Neural cell (in vitro differentiated cells): ENCODE results near the gene IL1RAP. TPM values are rescaled to one million over a fixed set of nuclear protein-coding genes. Genes with fewer than 3 reads are reported as not detected.
A peak's percentile ranks its signal among the peaks of the same experiment; 100 is the strongest.

Experiments
- H2AFZ ChIP-seq: fragments of 200-600, 300-800 bp; sonication (generic), shearing (Covaris generic); 2 replicates; pipeline ENCODE4 v1.6.0; 2014; ENCODE audit warnings: low read depth, mild to moderate bottlenecking, antibody characterized with exemption, low read length, moderate library complexity
- H3F3A ChIP-seq: fragments of 200-600 bp; shearing (Covaris generic); 2 replicates; pipeline ENCODE4 v1.6.1; 2016; ENCODE audit warnings: mild to moderate bottlenecking, moderate library complexity, mixed read lengths, antibody characterized with exemption, low read length; ENCODE audit not compliant: insufficient read depth, poor library complexity, severe bottlenecking
- H3K27ac ChIP-seq: fragments of 200-600, 300-800 bp; sonication (generic), shearing (Covaris generic); 2 replicates; pipeline ENCODE4 v1.5.1; 2014; ENCODE audit warnings: mild to moderate bottlenecking, low read length, moderate library complexity
- H3K27me3 ChIP-seq: fragments of 300-800, 200-600 bp; sonication (generic), shearing (Covaris generic); 2 replicates; pipeline ENCODE4 v1.6.0; 2014; ENCODE audit warnings: mild to moderate bottlenecking, low read depth, low read length, moderate library complexity; ENCODE audit not compliant: insufficient read depth
- H3K36me3 ChIP-seq: fragments of 300-800, 200-600 bp; sonication (generic), shearing (Covaris generic); 2 replicates; pipeline ENCODE4 v1.5.1; 2014; ENCODE audit warnings: mild to moderate bottlenecking, antibody characterized with exemption, low read length, moderate library complexity; ENCODE audit not compliant: insufficient read depth
- H3K4me2 ChIP-seq: fragments of 300-800, 200-600 bp; sonication (generic), shearing (Covaris generic); 2 replicates; pipeline ENCODE4 v1.6.0; 2014; ENCODE audit warnings: mild to moderate bottlenecking, low read length
- H3K4me3 ChIP-seq: fragments of 300-800, 200-600 bp; sonication (generic), shearing (Covaris generic); 2 replicates; pipeline ENCODE4 v1.5.1; 2014; ENCODE audit warnings: mild to moderate bottlenecking, low read length, moderate library complexity
- H3K79me2 ChIP-seq: fragments of 200-600 bp; shearing (Covaris generic); replicated peaks from 2 replicates; pipeline ENCODE4 v1.6.0; 2014; ENCODE audit warnings: mild to moderate bottlenecking, low read length, moderate library complexity; ENCODE audit not compliant: insufficient read depth
- H3K9ac ChIP-seq: fragments of 300-800, 200-600 bp; sonication (generic), shearing (Covaris generic); 2 replicates; pipeline ENCODE4 v1.6.1; 2016; ENCODE audit warnings: mild to moderate bottlenecking, low read length, mixed read lengths
- H3K9me2 ChIP-seq: fragments of 200-600 bp; shearing (Covaris generic); 2 replicates; pipeline ENCODE4 v1.6.1; 2016; ENCODE audit warnings: mild to moderate bottlenecking, low read length, mixed read lengths; ENCODE audit not compliant: insufficient read depth
- H3K9me3 ChIP-seq: fragments of 200-600, 300-800 bp; sonication (generic), shearing (Covaris generic); 2 replicates; pipeline ENCODE4 v1.6.1; 2016; ENCODE audit warnings: mild to moderate bottlenecking, mixed run types, low read length, moderate library complexity, mixed read lengths
- H4K20me1 ChIP-seq: fragments of 200-600 bp; shearing (Covaris generic); 2 replicates; pipeline ENCODE4 v1.6.1; 2016; ENCODE audit warnings: mild to moderate bottlenecking, mixed run types; ENCODE audit not compliant: insufficient read depth
- EP300 ChIP-seq: fragments of 450-650 bp; conservative IDR thresholded peaks from 2 replicates; pipeline ENCODE4 v1.6.1; 2014; ENCODE audit warnings: antibody characterized with exemption, mild to moderate bottlenecking, moderate library complexity; ENCODE audit not compliant: poor library complexity, severe bottlenecking
- EZH2 ChIP-seq: fragments of 200-600, 300-800 bp; shearing (Covaris generic), sonication (generic); IDR thresholded peaks from 2 replicates; pipeline ENCODE4 v1.6.1; 2014; ENCODE audit warnings: antibody characterized with exemption, low read length, borderline replicate concordance, mild to moderate bottlenecking; ENCODE audit not compliant: insufficient read depth, poor library complexity, severe bottlenecking
- MXI1 ChIP-seq: fragments of 450-650 bp; conservative IDR thresholded peaks from 2 replicates; pipeline ENCODE4 v1.6.1; 2014; ENCODE audit warnings: antibody characterized with exemption, mild to moderate bottlenecking; ENCODE audit not compliant: poor library complexity, severe bottlenecking
- POLR2AphosphoS5 ChIP-seq: IDR thresholded peaks from 2 replicates; pipeline ENCODE4 v1.6.1; 2012
- RAD21 ChIP-seq: fragments of 450-650 bp; conservative IDR thresholded peaks from 2 replicates; pipeline ENCODE4 v1.6.1; 2014; ENCODE audit warnings: antibody characterized with exemption, mild to moderate bottlenecking, moderate library complexity
- SMC3 ChIP-seq: fragments of 450-650 bp; conservative IDR thresholded peaks from 2 replicates; pipeline ENCODE4 v1.6.1; 2014; ENCODE audit warnings: antibody characterized with exemption, mild to moderate bottlenecking, moderate library complexity; ENCODE audit not compliant: poor library complexity
- TAF1 ChIP-seq: IDR thresholded peaks from 2 replicates; pipeline ENCODE4 v1.6.1; 2012; ENCODE audit warnings: low read depth
- polyA plus RNA-seq: library from polyadenylated mRNA; depleted of rRNA; stranded (reverse); fragments of >200 nt; gene quantifications from 2 replicates; pipeline ENCODE4 v1.2.3, GENCODE V29; 2014
- TF ChIP-seq, protein P1 (sequence below): fragments of 450-650 bp; IDR thresholded peaks from 2 replicates; pipeline ENCODE4 v1.5.1; 2014; ENCODE audit warnings: antibody characterized with exemption, mild to moderate bottlenecking, moderate library complexity; ENCODE audit not compliant: poor library complexity, severe bottlenecking
- TF ChIP-seq, protein P2 (sequence below): IDR thresholded peaks from 2 replicates; pipeline ENCODE4 v1.6.1; 2012; ENCODE audit warnings: borderline replicate concordance

The IL1RAP gene
- polyA plus RNA-seq, 1 donor from 2014 or later, result 24.6 TPM

- no peak overlapping the region for H3K4me2 ChIP-seq
- no peaks in the 10 kb centered on the region for H3K27me3 ChIP-seq
- TF ChIP-seq EP300 (no peak), TAF1 (no peak), MXI1 (no peak)
- H2AFZ ChIP-seq, result no peak overlapping the region
- no peak overlapping the region for H3K4me3 ChIP-seq
- H3K9me2 ChIP-seq, result no peaks in the 10 kb centered on the region
- H3K9me3 ChIP-seq, result no peaks in the 10 kb centered on the region
- H3K27ac ChIP-seq, result no peak overlapping the region
- H3K36me3 ChIP-seq, result no peaks in the 10 kb centered on the region
- H4K20me1 ChIP-seq, result no peaks in the 10 kb centered on the region
- no peak overlapping the region for H3K9ac ChIP-seq
- H3K79me2 ChIP-seq, result no peaks in the 10 kb centered on the region
- H3F3A ChIP-seq, result no peaks in the 10 kb centered on the region
Measured at GRCh38 chr3:190582667-190583066, 68.8 kb downstream of the IL1RAP start.

GRCh38 chr3:190585805-190586630, 72.1 kb downstream of the IL1RAP start:
- H3F3A ChIP-seq, result peaks cover 3% of the 10 kb centered on the region
- H3K9me2 ChIP-seq, result no peaks in the 10 kb centered on the region
- no peaks in the 10 kb centered on the region for H3K79me2 ChIP-seq
- no peak for TF ChIP-seq MXI1
- TF ChIP-seq POLR2AphosphoS5, result no peak
- no peak for TF ChIP-seq SMC3
- TF ChIP-seq, protein P1, sequence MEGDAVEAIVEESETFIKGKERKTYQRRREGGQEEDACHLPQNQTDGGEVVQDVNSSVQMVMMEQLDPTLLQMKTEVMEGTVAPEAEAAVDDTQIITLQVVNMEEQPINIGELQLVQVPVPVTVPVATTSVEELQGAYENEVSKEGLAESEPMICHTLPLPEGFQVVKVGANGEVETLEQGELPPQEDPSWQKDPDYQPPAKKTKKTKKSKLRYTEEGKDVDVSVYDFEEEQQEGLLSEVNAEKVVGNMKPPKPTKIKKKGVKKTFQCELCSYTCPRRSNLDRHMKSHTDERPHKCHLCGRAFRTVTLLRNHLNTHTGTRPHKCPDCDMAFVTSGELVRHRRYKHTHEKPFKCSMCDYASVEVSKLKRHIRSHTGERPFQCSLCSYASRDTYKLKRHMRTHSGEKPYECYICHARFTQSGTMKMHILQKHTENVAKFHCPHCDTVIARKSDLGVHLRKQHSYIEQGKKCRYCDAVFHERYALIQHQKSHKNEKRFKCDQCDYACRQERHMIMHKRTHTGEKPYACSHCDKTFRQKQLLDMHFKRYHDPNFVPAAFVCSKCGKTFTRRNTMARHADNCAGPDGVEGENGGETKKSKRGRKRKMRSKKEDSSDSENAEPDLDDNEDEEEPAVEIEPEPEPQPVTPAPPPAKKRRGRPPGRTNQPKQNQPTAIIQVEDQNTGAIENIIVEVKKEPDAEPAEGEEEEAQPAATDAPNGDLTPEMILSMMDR, result no peak
- TF ChIP-seq, protein P2, sequence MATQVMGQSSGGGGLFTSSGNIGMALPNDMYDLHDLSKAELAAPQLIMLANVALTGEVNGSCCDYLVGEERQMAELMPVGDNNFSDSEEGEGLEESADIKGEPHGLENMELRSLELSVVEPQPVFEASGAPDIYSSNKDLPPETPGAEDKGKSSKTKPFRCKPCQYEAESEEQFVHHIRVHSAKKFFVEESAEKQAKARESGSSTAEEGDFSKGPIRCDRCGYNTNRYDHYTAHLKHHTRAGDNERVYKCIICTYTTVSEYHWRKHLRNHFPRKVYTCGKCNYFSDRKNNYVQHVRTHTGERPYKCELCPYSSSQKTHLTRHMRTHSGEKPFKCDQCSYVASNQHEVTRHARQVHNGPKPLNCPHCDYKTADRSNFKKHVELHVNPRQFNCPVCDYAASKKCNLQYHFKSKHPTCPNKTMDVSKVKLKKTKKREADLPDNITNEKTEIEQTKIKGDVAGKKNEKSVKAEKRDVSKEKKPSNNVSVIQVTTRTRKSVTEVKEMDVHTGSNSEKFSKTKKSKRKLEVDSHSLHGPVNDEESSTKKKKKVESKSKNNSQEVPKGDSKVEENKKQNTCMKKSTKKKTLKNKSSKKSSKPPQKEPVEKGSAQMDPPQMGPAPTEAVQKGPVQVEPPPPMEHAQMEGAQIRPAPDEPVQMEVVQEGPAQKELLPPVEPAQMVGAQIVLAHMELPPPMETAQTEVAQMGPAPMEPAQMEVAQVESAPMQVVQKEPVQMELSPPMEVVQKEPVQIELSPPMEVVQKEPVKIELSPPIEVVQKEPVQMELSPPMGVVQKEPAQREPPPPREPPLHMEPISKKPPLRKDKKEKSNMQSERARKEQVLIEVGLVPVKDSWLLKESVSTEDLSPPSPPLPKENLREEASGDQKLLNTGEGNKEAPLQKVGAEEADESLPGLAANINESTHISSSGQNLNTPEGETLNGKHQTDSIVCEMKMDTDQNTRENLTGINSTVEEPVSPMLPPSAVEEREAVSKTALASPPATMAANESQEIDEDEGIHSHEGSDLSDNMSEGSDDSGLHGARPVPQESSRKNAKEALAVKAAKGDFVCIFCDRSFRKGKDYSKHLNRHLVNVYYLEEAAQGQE, result no peak
- no peak for TF ChIP-seq EZH2
- no peak for TF ChIP-seq TAF1
- no peak for TF ChIP-seq EP300
- TF ChIP-seq RAD21, result no peak
- H3K27ac ChIP-seq, result peak overlapping the region; percentile 43
- no peaks in the 10 kb centered on the region for H3K9me3 ChIP-seq
- H3K4me2 ChIP-seq, result peak overlapping the region; percentile 21
- H3K27me3 ChIP-seq, result no peaks in the 10 kb centered on the region
- no peaks in the 10 kb centered on the region for H3K36me3 ChIP-seq
- H3K4me3 ChIP-seq, result peak overlapping the region; percentile 41
- no peak overlapping the region for H3K9ac ChIP-seq
- H2AFZ ChIP-seq, result no peak overlapping the region
- no peaks in the 10 kb centered on the region for H4K20me1 ChIP-seq
